Testis (tissue), 2 donors: Measurements from ENCODE around the gene TCF7.

ENCODE experiments used
- POLR2A ChIP-seq: fragments of 450-650 bp; IDR thresholded peaks from one replicate; pipeline ENCODE4 v1.6.1; 2017; ENCODE audit warnings: antibody characterized with exemption, mild to moderate bottlenecking, moderate library complexity
- TF ChIP-seq, protein P1 (sequence below), 3 experiments: fragments of 450-650 bp in 2 of 3; fragments of 200-600 bp in 1 of 3; sonication (generic) in 1 of 3; IDR thresholded peaks; one replicate each; pipeline ENCODE4 v1.5.1; 2016 to 2019; ENCODE audit warnings: antibody characterized with exemption in 3 of 3, mild to moderate bottlenecking in 2 of 3, moderate library complexity in 1 of 3

DNA sequence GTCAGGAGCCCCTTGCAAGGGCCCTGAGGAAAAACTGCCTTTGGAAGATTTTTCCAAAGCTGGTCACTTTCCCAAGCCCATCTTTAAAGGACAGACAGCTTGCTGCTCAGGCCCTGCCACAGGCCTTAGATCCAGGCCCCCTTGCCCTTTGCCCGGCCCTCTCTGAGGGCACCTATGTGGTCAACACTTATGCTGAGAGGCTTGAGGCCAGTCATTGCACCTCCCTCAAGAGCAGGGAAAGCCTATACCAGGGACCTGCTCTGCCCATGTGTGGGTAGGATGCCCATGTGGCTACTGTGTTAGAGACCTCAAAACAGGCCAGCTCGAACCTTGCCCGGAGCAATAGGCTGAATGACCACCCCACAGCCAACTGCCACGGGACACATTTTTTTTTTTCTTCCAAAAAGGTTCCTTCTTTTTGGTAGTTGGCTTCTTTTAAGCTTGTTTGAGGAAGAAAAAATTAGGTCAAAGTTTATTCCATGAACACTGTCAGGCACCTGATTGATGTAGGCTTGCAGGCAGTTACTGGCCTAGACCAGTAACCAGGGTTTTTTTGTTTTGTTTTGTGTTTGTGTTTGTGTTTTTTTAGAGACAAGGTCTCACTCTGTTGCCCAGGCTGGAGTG, 3.8 kb downstream of the TCF7 start:
- TF ChIP-seq, protein P1, sequence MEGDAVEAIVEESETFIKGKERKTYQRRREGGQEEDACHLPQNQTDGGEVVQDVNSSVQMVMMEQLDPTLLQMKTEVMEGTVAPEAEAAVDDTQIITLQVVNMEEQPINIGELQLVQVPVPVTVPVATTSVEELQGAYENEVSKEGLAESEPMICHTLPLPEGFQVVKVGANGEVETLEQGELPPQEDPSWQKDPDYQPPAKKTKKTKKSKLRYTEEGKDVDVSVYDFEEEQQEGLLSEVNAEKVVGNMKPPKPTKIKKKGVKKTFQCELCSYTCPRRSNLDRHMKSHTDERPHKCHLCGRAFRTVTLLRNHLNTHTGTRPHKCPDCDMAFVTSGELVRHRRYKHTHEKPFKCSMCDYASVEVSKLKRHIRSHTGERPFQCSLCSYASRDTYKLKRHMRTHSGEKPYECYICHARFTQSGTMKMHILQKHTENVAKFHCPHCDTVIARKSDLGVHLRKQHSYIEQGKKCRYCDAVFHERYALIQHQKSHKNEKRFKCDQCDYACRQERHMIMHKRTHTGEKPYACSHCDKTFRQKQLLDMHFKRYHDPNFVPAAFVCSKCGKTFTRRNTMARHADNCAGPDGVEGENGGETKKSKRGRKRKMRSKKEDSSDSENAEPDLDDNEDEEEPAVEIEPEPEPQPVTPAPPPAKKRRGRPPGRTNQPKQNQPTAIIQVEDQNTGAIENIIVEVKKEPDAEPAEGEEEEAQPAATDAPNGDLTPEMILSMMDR (IDR thresholded peaks at IDR 0.05): no peak
- TF ChIP-seq POLR2A: no peak
